GM19035 (cell line): ENCODE results near the gene ZBTB40.

Experiments used
- ATAC-seq: cut with Tn5 transposase; IDR thresholded peaks from one replicate; pipeline ENCODE4 v1.9.1; 2021; ENCODE audit not compliant: unreplicated experiment

Gene ZBTB40

DNA sequence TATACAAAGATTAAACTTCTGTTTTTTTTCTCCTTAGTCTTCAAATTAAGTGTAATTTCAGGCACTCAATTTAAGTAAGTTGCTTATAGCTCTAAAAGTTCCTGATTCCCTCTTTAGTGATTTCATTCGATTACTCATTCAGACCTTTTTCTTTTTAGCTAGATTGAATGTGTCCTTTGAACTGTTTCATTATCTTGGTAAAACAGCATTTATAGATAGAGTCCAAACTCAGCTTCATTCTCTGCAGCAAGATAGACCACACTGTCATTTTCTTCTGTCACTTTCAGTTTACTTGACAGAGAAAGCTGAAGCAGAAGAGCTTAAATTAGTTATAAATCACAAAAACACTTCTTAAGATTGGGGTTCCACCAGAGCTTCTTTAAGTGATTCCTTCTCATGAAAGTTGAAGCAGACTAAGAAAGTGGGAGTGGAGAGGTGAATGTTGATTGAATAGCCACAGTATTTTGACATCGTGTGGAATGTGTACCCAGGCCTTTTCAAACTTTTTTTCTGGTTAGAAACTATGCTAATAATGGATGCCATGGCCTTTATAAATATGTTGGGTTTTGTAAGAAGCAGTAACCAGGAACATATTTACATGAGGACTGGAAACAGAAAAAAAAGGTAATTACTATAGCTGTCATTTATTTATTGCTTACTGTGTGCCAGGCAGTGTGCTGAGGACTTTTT lies 52.2 kb downstream of the ZBTB40 start:
- no peak for ATAC-seq

DNA sequence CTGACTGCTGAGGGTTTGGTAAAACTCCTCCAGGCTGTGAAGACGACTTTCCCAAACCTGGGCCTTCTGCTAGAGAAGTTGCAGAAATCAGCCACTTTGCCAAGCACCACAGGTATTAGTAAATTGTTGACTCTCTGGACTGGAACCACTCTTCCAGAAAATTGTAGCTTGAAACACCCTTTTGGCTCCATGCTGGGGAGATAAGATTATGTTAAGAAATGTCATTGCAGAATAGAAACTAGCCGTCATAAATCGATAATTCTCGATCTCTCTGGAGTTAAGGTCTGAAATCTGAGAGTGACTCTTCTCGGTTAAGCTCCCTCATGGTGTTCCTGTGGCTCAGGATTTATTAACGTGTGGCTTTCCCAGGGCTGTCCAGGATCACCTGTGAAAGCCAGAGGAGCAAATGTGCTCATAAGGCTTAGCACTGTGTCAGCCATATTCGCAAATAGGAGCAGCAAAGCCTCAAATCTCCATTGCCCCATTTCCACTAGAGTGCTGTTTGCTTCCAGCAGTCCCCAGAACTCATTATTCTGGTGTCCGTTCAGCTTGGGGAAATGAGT lies 54.6 kb downstream of the ZBTB40 start:
- ATAC-seq: no peak

DNA sequence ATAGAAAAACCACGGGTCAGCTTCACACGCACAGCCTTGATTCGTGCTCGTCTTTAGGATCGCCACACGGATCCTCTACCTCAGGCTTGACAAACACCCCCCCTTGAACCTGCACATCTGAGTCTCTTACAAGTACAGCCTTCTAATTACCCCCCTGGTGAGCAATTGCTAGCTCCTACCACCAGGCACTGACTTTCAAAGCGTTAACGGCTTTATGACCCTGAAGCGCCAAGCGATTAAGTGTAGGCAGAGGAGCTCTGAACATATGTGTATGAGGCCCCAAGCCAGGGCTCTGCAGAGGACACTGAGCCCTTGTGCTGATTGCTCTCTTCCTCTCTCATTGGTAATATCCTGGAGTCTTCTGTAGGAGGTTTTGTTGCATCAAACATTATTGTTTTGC lies 55.9 kb downstream of the ZBTB40 start:
- no peak for ATAC-seq

DNA sequence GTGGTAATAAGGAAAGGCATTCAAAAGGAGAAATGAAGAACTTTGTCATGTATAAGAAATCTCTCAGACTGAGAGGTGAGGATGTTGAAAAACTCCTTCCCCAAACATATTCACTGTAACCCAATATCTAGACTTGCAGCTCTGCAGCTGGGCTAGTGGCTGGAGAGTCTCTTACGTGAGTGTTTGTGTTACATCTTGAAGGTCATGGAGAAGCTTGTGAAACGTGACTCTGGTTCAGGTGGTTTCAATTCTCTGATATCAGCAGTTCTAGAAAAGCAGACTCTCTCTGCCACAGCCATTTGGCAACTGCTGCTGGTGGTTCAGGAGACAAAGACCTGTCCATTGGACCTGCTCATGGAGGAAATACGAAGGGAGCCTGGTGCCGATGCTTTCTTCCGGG lies 56.7 kb downstream of the ZBTB40 start:
- ATAC-seq: no peak

DNA sequence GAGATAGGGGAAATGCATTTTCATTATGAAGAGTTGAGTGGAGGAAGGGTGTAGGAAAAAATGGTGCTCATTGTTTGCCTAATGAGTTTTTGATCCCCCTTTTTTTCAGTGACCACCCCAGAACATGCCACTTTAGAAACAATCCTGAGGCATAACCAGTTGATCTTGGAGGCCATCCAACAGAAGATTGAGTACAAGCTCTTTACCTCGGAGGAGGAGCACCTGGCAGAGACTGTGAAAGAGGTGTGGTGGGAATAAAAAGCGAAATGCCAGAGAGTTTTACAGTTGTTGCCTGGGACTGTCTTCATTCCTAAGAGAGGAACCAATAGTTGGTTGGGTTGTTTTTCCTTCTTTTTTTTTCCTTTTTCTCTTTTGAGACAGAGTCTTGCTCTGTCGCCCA lies 57.3 kb downstream of the ZBTB40 start:
- no peak for ATAC-seq

DNA sequence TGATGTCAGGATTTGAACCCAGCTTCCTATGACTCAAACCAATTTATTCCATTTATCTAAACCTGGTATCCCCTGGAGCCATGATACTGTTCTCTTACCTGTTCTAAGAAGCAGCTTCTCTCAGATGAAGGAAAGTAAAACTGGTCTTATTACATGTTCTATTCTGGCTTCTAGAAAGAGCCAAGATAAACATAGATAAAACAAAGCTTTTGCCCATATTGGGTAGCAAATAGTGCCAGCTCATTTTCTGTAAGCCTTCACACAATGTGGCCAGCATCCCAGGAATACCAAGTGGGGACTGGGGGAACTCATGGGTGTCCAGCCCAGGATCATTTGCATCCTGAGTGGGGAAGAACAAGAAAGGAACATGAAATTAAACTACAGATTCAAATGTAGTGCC lies 58.2 kb downstream of the ZBTB40 start:
- no peak for ATAC-seq

DNA sequence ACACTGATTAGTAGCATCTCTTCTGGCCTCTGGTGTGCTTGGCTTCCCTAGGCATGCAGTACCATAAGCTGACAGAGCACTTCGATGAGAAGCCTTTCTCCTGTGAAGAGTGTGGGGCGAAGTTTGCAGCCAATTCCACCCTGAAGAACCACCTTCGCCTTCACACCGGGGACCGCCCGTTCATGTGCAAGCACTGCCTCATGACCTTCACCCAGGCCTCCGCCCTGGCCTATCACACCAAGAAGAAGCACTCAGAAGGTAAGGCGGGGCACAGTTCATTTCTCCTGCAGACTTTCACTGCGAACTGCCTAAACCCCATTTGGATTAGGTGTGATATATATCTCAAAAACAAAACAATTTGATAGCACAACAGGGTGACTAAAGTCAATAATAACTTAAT lies 61.2 kb downstream of the ZBTB40 start:
- ATAC-seq: no peak

DNA sequence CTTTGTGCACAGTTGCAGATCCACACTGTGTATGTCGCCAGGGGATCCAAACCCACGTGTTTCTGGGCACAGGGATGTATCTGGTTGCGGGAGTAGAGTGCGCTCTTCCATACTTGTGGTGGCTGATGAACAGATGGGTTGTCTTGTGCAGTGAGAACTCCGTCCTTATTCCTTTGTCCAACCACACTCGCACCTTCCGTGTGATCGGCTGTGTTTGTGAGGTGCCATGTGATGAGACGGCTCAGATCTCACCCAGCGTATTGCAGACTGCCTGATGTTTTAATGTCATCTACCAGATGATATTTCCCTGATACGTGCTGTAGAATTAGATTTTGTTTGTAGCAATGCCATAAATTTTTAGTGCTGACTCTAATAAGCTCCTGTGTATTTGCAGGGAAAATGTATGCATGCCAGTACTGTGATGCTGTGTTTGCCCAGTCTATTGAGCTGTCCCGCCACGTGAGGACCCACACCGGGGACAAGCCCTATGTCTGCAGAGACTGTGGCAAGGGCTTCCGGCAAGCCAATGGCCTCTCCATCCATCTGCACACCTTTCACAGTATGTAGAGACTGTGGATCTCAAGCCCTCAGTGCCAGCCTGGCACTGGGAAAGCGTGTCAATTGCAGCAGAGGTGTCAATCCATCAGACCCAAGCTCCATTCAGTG lies 65.4 kb downstream of the ZBTB40 start:
- no peak for ATAC-seq

DNA sequence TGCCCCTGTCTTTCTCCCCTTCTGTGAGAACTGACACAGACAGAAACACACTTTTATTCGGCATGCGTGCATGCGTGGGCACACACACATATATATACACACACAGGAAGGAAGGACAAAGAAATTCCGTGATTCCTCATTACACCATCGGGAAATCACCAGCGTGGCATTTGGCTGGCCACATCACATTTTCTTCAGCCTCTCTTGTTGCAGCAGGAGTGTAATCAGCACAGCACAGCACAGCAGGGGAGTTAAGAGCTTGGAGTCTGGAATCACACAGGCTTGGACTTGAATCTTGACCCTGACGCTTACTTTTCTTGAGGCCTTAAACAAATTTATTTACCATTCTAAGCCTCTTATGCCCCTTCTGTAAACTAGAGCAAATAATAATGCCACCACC lies 66.3 kb downstream of the ZBTB40 start:
- no peak for ATAC-seq

DNA sequence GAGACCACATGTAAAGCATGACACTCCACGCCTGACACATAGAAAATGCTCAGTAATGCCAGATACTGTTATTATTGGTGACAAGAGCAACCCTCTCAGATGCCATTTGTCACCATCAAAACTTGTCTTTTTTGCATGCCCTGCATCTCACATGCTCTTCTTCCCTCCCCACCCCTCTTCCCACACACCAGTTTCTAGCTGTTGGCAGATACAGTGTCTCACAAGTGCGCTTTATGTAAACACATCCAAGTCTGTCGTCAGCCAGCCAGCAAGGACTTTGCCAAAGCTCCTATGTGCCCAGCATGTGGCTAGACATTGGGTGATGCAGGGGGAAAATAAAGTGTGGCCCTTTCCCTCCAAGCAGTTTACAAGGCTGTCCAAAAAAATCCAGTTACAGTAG lies 66.7 kb downstream of the ZBTB40 start:
- ATAC-seq: no peak

DNA sequence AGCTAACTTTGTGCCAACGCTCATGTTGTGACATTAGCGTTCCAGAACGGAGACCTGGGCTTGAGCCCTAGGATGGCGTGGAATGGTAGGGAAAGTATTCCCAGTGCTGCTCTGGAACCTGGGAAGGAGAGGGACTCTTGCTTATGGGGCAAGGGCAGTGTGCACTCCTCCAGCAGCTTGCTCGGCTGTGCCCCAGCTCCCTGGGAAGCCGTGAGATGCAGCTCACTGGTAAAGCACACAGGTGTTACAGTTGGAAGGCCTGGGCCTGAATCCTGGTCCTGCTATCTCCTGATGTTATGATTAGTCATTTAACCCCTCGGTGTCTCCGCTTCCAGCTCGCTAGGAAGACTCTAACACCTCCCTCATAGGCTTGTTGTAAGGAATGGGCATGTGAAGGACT lies 69.2 kb downstream of the ZBTB40 start:
- ATAC-seq: no peak

DNA sequence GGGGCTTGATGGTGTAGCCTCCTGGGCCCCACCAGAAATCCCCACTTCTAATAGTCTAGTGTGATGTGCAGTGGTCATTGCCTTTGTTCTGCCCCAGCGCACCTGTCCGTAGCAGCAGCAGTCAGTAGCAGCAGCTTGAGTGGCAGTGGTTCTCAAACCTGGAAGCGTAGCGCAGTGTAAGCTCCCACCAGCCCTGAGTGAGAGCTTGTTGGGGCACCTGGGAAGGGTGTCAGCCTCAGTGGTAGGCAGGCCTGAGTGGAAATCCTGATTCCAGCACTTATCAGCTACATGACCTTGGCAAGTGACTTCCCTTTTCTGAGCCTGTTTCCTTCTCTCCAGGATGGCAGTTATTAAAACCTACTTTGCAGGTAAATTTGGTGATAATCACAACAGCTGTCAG lies 70.0 kb downstream of the ZBTB40 start:
- ATAC-seq: no peak

DNA sequence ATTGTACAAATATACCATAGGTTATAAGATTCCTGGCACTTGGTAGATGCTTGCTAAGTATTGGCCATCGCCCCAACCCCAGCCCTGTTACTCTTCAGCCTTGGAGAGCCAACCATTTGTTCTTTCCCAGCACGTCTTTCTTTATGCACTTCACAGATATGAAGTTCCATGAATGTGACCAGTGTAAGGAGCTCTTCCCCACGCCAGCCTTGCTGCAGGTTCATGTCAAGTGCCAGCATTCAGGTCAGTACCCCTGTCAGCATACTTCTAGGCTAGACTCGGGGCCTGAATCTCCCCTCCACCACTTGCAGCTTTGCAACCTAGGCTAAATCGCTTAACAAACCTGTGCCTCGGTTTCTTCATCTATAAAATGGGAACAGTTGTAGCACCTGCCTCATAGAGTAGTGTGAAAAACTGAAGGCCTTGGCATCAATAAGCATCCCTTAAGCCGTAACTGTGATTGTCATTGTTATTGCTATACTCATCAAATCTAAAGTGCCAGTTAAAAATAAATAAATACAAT lies 70.6 kb downstream of the ZBTB40 start:
- no peak for ATAC-seq

DNA sequence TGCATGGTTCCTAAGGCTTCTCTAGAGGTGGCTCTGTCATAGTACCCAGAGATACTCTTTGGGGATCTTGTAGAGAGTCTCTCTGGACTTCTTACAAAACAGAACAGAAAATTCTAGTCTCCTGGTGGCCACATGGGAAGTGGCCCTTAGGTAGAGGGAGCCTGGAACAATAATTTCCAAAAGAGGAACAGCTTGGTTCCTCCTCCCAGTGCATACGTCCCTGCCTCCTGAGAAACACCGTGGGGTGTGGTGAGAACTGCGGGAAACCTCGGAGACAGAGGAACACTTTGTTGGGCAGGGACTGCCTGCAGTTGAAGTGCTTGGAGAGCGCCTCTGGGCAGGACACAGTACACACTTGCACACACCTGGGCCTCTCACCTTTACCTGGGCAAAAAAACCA lies 72.8 kb downstream of the ZBTB40 start:
- ATAC-seq: no peak

DNA sequence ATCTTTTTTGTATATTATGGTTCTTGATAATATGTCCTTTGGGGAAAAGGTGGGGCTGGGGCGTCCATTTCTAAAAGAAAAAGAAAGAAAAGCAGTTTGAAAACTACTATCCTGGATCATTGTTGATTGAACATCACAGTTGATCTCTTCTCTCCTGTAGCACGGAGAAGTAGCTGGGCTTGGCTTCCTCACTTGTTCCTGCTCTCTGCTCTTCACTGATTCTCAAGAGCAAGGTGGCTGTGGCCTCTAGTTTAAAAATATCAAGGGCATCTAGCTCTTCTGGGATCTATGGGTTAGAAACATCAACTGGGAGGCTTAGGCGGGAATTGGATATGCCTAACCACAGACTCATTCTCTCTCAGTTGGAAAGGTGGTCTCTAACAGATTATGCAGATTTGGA lies 73.6 kb downstream of the ZBTB40 start:
- no peak for ATAC-seq

DNA sequence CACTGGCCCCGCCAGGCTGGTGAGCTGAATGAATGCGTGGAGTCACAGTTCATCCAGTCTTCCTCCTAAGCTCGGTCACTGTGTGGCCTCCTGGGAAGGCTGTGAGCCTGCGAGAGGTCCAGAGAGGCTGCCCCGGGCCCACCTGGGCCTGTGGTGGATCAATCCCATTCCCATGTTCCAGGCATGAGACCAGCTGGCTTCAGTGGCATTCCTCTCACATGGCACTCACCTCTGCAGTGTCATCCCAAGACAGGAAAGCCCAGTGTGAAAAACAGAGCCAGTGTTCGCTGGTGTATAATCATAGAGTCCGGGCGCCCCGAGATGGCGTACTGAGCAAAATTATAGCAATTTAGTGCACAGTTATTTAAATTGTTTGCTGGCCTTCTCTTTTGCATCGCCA lies 74.0 kb downstream of the ZBTB40 start:
- no peak for ATAC-seq

DNA sequence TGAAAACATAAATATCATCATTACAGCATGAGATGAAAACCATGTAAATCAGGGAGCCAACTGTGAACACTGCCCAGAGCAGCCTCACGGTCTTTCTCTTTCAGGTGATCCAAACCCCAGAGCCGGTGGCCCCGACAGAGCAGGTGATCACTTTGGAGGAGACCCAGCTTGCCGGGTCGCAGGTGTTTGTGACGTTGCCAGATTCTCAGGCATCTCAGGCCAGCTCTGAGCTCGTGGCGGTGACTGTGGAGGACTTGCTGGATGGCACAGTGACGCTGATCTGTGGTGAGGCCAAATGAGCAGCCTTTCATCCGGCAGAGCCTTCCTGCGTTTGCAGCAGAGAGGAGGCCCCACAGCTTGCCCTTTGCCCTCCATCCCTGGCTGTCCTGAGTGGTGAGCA lies 74.4 kb downstream of the ZBTB40 start:
- no peak for ATAC-seq

DNA sequence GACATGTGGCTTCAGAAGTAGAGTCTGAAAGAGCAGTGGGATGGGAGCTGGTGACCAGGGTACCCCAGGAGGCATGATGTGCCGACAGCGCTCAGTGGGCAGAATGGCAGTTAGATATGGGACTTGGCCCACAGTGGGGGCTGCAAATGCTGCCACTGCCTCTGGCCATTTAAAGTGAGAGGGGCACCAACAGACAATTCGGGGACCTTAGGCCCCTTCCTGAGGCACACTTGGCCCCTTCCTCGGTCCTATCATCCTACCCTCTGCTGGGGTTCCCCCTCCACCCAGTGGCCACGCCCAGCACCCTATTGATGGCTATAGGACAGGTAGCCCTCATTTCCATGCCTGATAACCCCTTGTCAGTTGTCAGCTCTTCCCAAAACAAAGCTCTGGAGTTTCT lies 75.0 kb downstream of the ZBTB40 start:
- ATAC-seq: no peak

DNA sequence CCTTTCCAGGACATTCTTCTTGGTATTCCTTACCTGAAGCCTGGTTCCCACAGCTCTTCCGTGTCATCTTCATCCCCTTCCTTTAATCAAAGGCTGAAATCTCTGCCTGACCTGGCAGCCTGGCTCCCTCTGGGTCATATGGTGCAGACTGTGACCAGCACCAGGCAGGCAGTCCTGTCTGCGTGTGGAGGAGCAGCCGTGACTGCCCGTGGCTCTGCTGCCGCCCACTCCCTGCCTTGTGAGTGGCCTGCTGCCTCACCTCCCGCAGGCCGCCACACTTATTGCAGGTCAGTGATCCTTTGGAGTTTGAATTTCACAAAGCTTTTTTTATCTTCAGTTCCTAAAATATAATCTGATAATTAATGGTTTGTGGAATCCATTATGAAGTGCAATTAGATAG lies 75.5 kb downstream of the ZBTB40 start:
- no peak for ATAC-seq

DNA sequence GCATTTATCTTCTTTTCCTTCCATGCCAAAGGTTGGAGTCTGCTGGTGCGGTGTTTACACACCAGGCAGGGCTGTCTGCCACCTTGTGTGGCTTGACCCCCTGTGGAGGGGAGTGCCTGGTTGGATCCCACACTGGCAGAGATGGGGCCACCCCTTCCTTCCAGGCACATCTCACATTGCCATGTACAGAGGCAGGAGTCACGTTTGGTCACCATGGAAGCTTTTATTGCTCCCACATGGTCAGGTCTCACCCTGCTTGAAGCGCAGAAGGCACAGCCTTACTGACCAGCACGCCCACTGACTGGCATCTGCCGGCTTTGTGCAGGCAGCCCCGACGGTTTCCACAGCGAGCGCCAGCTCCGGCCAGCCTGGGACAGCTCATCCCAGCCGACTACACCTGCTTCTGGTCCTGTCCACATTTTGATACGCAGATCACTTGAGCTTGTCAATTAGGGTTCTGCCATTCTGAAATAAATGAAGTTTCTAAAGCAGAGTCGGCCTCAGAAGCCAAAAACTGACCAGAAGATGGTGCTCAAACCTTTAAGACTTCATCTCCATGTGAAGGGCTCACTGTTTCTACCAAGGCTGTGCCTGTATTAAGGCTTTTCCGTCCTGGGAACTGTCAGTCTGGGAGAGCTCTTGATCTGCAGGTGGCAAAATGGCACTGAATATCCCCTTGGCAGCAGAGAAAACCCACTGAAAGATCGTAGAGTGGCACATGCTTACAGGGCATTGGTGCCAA lies 76.1 kb downstream of the ZBTB40 start:
- no peak for ATAC-seq

DNA sequence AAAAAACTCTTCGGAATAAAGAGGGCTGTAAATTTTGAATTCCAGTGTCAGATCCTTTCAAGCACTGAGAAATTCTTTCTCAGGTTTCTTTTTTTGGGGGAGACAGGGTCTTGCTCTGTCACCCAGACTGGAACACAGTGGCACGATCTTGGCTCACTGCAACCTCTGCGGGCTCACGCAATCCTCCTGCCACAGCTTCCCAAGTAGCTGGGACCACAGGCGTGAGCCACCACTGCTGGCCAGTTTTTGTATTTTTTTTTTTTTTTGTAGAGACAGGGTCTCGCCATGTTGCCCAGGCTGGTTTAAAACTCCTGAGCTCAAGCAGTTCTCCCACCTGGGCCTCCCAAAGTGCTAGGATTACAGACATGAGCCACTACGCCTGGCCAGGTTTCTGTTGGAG lies 76.8 kb downstream of the ZBTB40 start:
- no peak for ATAC-seq
